T-helper 2 cell treated with Interferon-gamma antibody and Interleukin-4, amounts not matched to agents 5 μg/mL and 100 μg/mL, for 36 hours (primary cell): Measurements from ENCODE around the gene HLA-G.

ENCODE experiments used
- DNase-seq: peaks from one replicate; pipeline ENCODE4 v3.0.0; 2021; ENCODE audit warnings: low spot score
- H3K27ac Mint-ChIP-seq: one replicate; pipeline ENCODE4 v1.8.0; 2021; ENCODE audit warnings: mild to moderate bottlenecking, mixed read lengths
- H3K27me3 Mint-ChIP-seq: one replicate; pipeline ENCODE4 v1.8.0; 2021; ENCODE audit warnings: low read depth, mixed read lengths
- H3K36me3 Mint-ChIP-seq: one replicate; pipeline ENCODE4 v1.8.0; 2021; ENCODE audit warnings: low read depth, mixed read lengths
- H3K4me1 Mint-ChIP-seq: one replicate; pipeline ENCODE4 v1.8.0; 2021; ENCODE audit warnings: low read depth, mixed read lengths
- H3K4me3 Mint-ChIP-seq: one replicate; pipeline ENCODE4 v1.8.0; 2022; ENCODE audit warnings: mild to moderate bottlenecking, moderate library complexity, mixed read lengths
- H3K9me3 Mint-ChIP-seq: one replicate; pipeline ENCODE4 v1.8.0; 2021; ENCODE audit warnings: mixed read lengths

The HLA-G gene

GRCh38 chr6:29831776-29832175, 4.2 kb downstream of the HLA-G start:
- Mint-ChIP-seq H3K27ac (no peak overlapping the region), H3K4me3 (no peak overlapping the region), H3K27me3 (peaks cover 75% of the 10 kb centered on the region), H3K36me3 (no peaks in the 10 kb centered on the region), H3K4me1 (peaks cover 3% of the 10 kb centered on the region), H3K9me3 (no peaks in the 10 kb centered on the region)
- no peak for DNase-seq

- Mint-ChIP-seq H3K4me3 (no peak overlapping the region), H3K27me3 (peaks cover 65% of the 10 kb centered on the region), H3K9me3 (no peaks in the 10 kb centered on the region), H3K36me3 (no peaks in the 10 kb centered on the region), H3K27ac (no peak overlapping the region), H3K4me1 (peaks cover 3% of the 10 kb centered on the region)
- DNase-seq: peak; percentile 12
Observed at GRCh38 chr6:29834564-29835436, 7.2 kb downstream of the HLA-G start.

- no peak for DNase-seq
- no peaks in the 10 kb centered on the region for H3K36me3 Mint-ChIP-seq
- no peaks in the 10 kb centered on the region for H3K9me3 Mint-ChIP-seq
- peaks cover 57% of the 10 kb centered on the region for H3K27me3 Mint-ChIP-seq
- no peaks in the 10 kb centered on the region for H3K4me1 Mint-ChIP-seq
- no peak overlapping the region for H3K27ac Mint-ChIP-seq
- no peak overlapping the region for H3K4me3 Mint-ChIP-seq
Observed at GRCh38 chr6:29839917-29840316, 12.3 kb downstream of the HLA-G start.

GRCh38 chr6:29841030-29841429, 13.4 kb downstream of the HLA-G start:
- DNase-seq: no peak
- no peaks in the 10 kb centered on the region for H3K36me3 Mint-ChIP-seq
- no peak overlapping the region for H3K4me3 Mint-ChIP-seq
- H3K27me3 Mint-ChIP-seq: peaks cover 55% of the 10 kb centered on the region
- no peak overlapping the region for H3K27ac Mint-ChIP-seq
- H3K4me1 Mint-ChIP-seq: peaks cover 5% of the 10 kb centered on the region
- no peaks in the 10 kb centered on the region for H3K9me3 Mint-ChIP-seq

GRCh38 chr6:29845405-29846006, 17.9 kb downstream of the HLA-G start:
- H3K27me3 Mint-ChIP-seq: peaks cover 63% of the 10 kb centered on the region
- no peak overlapping the region for H3K4me3 Mint-ChIP-seq

GRCh38 chr6:29847871-29848630, 20.4 kb downstream of the HLA-G start:
- Mint-ChIP-seq H3K4me1 (peaks cover 15% of the 10 kb centered on the region), H3K36me3 (no peaks in the 10 kb centered on the region), H3K9me3 (no peaks in the 10 kb centered on the region), H3K27ac (no peak overlapping the region), H3K4me3 (no peak overlapping the region), H3K27me3 (peaks cover 68% of the 10 kb centered on the region)
- peak; percentile 66 for DNase-seq

More at GRCh38 chr6:29845405-29846006, 17.9 kb downstream of the HLA-G start:
- Mint-ChIP-seq H3K9me3 (no peaks in the 10 kb centered on the region), H3K4me1 (peaks cover 14% of the 10 kb centered on the region), H3K27ac (peak overlapping the region; percentile 27), H3K36me3 (no peaks in the 10 kb centered on the region)
- peak; percentile 47 for DNase-seq

- peaks cover 15% of the 10 kb centered on the region for H3K4me1 Mint-ChIP-seq
- H3K27ac Mint-ChIP-seq: no peak overlapping the region
- H3K36me3 Mint-ChIP-seq: no peaks in the 10 kb centered on the region
- H3K9me3 Mint-ChIP-seq: no peaks in the 10 kb centered on the region
- H3K27me3 Mint-ChIP-seq: peaks cover 69% of the 10 kb centered on the region
- DNase-seq: peak; percentile 23
- H3K4me3 Mint-ChIP-seq: peak overlapping the region; percentile 64
Observed at GRCh38 chr6:29850011-29850553, 22.5 kb downstream of the HLA-G start.

- peaks cover 10% of the 10 kb centered on the region for H3K4me1 Mint-ChIP-seq
- no peak for DNase-seq
- no peak overlapping the region for H3K27ac Mint-ChIP-seq
- H3K4me3 Mint-ChIP-seq: no peak overlapping the region
- H3K9me3 Mint-ChIP-seq: no peaks in the 10 kb centered on the region
- no peaks in the 10 kb centered on the region for H3K36me3 Mint-ChIP-seq
- peaks cover 69% of the 10 kb centered on the region for H3K27me3 Mint-ChIP-seq
Observed at GRCh38 chr6:29851190-29851589, 23.6 kb downstream of the HLA-G start.

GRCh38 chr6:29853245-29853644, 25.6 kb downstream of the HLA-G start:
- no peak overlapping the region for H3K4me3 Mint-ChIP-seq
- DNase-seq: no peak
- H3K27me3 Mint-ChIP-seq: peaks cover 74% of the 10 kb centered on the region
- peaks cover 7% of the 10 kb centered on the region for H3K4me1 Mint-ChIP-seq
- H3K9me3 Mint-ChIP-seq: no peaks in the 10 kb centered on the region
- no peaks in the 10 kb centered on the region for H3K36me3 Mint-ChIP-seq
- no peak overlapping the region for H3K27ac Mint-ChIP-seq

GRCh38 chr6:29858006-29858405, 30.4 kb downstream of the HLA-G start:
- no peak for DNase-seq
- Mint-ChIP-seq H3K36me3 (no peaks in the 10 kb centered on the region), H3K4me3 (no peak overlapping the region), H3K9me3 (no peaks in the 10 kb centered on the region), H3K27ac (no peak overlapping the region), H3K27me3 (peaks cover 51% of the 10 kb centered on the region), H3K4me1 (no peaks in the 10 kb centered on the region)

GRCh38 chr6:29861521-29862255, 34.1 kb downstream of the HLA-G start:
- no peaks in the 10 kb centered on the region for H3K36me3 Mint-ChIP-seq
- H3K9me3 Mint-ChIP-seq: no peaks in the 10 kb centered on the region
- DNase-seq: no peak
- no peaks in the 10 kb centered on the region for H3K4me1 Mint-ChIP-seq
- H3K4me3 Mint-ChIP-seq: no peak overlapping the region
- no peak overlapping the region for H3K27ac Mint-ChIP-seq
- H3K27me3 Mint-ChIP-seq: peaks cover 56% of the 10 kb centered on the region

- Mint-ChIP-seq H3K36me3 (no peaks in the 10 kb centered on the region), H3K4me3 (no peak overlapping the region), H3K27me3 (peaks cover 61% of the 10 kb centered on the region), H3K27ac (no peak overlapping the region), H3K9me3 (no peaks in the 10 kb centered on the region), H3K4me1 (no peaks in the 10 kb centered on the region)
- DNase-seq: no peak
Observed at GRCh38 chr6:29864037-29864810, 36.6 kb downstream of the HLA-G start.

GRCh38 chr6:29865631-29866030, 38.0 kb downstream of the HLA-G start:
- Mint-ChIP-seq H3K27me3 (peaks cover 54% of the 10 kb centered on the region), H3K27ac (no peak overlapping the region), H3K36me3 (no peaks in the 10 kb centered on the region), H3K9me3 (no peaks in the 10 kb centered on the region), H3K4me3 (no peak overlapping the region), H3K4me1 (no peaks in the 10 kb centered on the region)
- DNase-seq: no peak
